HEK293T (cell line): ENCODE results near the gene TIMM17B.

Source experiments
- CTCF ChIA-PET: fragments of 350-600 bp; formaldehyde crosslinking; extraction: SDS; loops from one replicate; lab custom pipeline; 2021; ENCODE audit warnings: antibody characterized with exemption, inconsistent platforms; lab: Yijun Ruan, JAX
- POLR2A ChIA-PET: fragments of 350-600 bp; formaldehyde crosslinking; extraction: SDS; loops from one replicate; lab custom pipeline; 2020; ENCODE audit warnings: antibody characterized with exemption, inconsistent platforms; lab: Yijun Ruan, JAX
- DNase-seq: peaks from one replicate; pipeline ENCODE4 v3.0.0; 2012; ENCODE audit warnings: mixed read lengths; ENCODE audit errors: extremely low spot score
- ARNT ChIP-seq: fragments of 450-650 bp; IDR thresholded peaks from 2 replicates; pipeline ENCODE4 v1.6.1; 2017; ENCODE audit warnings: mild to moderate bottlenecking
- BHLHE40 ChIP-seq: fragments of 450-650 bp; IDR thresholded peaks from 2 replicates; pipeline ENCODE4 v1.6.1; 2016; ENCODE audit warnings: mild to moderate bottlenecking, moderate library complexity, borderline replicate concordance
- CTBP1 ChIP-seq: fragments of 450-650 bp; IDR thresholded peaks from 2 replicates; pipeline ENCODE4 v1.6.1; 2016; ENCODE audit warnings: borderline replicate concordance
- ELF4 ChIP-seq: fragments of 450-650 bp; IDR thresholded peaks from 2 replicates; pipeline ENCODE4 v1.6.1; 2017; ENCODE audit warnings: antibody characterized with exemption
- FOXA1 ChIP-seq: fragments of 450-650 bp; IDR thresholded peaks from 2 replicates; pipeline ENCODE4 v1.6.1; 2016; ENCODE audit warnings: mild to moderate bottlenecking
- FOXK2 ChIP-seq: fragments of 450-650 bp; IDR thresholded peaks from 2 replicates; pipeline ENCODE4 v1.6.1; 2016; ENCODE audit warnings: mild to moderate bottlenecking
- FOXM1 ChIP-seq: fragments of 450-650 bp; IDR thresholded peaks from 2 replicates; pipeline ENCODE4 v1.6.1; 2017; ENCODE audit warnings: mild to moderate bottlenecking, borderline replicate concordance
- HDGF ChIP-seq: fragments of 450-650 bp; IDR thresholded peaks from 2 replicates; pipeline ENCODE4 v1.6.1; 2017; ENCODE audit warnings: antibody characterized with exemption, borderline replicate concordance
- L3MBTL2 ChIP-seq: fragments of 450-650 bp; conservative IDR thresholded peaks from 2 replicates; pipeline ENCODE4 v1.6.1; 2016; ENCODE audit warnings: mild to moderate bottlenecking
- LEF1 ChIP-seq: fragments of 450-650 bp; IDR thresholded peaks from 2 replicates; pipeline ENCODE4 v1.6.1; 2017; ENCODE audit warnings: mild to moderate bottlenecking, borderline replicate concordance
- NFRKB ChIP-seq: fragments of 450-650 bp; IDR thresholded peaks from 2 replicates; pipeline ENCODE4 v1.6.1; 2016; ENCODE audit warnings: mild to moderate bottlenecking, moderate library complexity
- SP1 ChIP-seq: fragments of 450-650 bp; IDR thresholded peaks from 2 replicates; pipeline ENCODE4 v1.6.1; 2017
- SUZ12 ChIP-seq: fragments of 450-650 bp; IDR thresholded peaks from 2 replicates; pipeline ENCODE4 v1.6.1; 2016; ENCODE audit warnings: mild to moderate bottlenecking
- TARDBP ChIP-seq: fragments of 450-650 bp; IDR thresholded peaks from 2 replicates; pipeline ENCODE4 v1.6.1; 2016
- ZNF384 ChIP-seq: fragments of 450-650 bp; IDR thresholded peaks from 2 replicates; pipeline ENCODE4 v1.6.1; 2016
- TF ChIP-seq, protein P1 (sequence below): fragments of 450-650 bp; IDR thresholded peaks from 2 replicates; pipeline ENCODE4 v1.6.1; 2016

Gene TIMM17B

DNA sequence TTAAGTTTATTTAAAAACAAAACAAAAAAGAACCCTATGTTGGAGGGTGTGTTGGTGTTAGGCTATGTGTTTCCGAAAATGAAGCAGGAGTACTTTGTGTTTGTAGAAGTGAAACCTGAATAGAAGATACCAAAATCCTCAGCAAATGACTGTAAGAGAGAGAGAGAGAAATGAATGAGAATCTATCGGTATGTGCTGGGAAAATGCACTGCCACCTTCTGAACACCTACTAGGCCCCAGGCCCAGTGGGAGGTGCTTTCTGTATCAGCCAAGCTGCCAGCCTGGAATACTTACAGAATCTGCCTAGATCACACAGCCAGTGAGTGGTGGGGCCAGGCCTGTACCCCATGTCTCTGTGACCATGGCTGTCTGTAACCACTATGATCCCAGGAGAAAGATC is 36.2 kb upstream of the TIMM17B start:
- no peak for DNase-seq
- CTCF ChIA-PET, result interaction anchor here (0.6 kb wide), 1 partner anchor 1612 kb away, joined by 4 read pairs; no protein-coding TSS in a partner anchor
- no peak for TF ChIP-seq L3MBTL2
- POLR2A ChIA-PET, result no interaction called here

DNA sequence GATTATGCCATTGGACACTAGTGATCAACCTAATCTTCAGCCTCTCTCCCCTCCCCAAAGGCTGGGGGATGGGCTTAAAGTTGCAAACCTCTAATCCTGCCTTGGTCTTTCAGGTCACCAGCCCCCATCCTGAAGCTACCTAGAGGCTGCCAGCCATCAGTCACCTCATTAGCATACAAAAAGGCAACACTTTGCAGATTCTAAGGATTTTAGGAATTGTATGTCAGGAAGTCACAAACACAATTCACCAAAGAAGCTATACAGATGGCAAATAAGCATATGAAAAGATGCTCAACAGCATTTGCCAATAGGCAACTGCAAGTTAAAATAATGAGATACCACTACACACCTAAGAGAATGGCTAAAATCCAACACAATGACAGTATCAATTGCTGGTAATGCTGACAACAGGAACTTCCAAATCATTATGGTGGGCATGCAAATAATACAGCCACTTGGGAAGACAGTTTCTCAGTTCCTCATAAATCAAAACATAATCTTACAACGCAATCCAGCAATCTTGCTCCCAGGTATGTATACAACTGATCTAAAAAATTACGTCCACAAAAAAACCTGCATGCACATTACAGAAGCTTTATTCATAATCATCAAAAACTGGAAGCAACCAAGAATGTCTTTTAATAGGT is 30.3 kb upstream of the TIMM17B start:
- POLR2A ChIA-PET, result interaction anchor here (1.0 kb wide), 1 partner anchor 30 kb away, joined by 3 read pairs; no protein-coding TSS in a partner anchor
- no peak for DNase-seq
- no peak for TF ChIP-seq TARDBP
- TF ChIP-seq NFRKB, result no peak
- TF ChIP-seq LEF1, result no peak
- TF ChIP-seq CTBP1, result no peak
- no peak for TF ChIP-seq L3MBTL2
- no peak for TF ChIP-seq SP1
- no peak for TF ChIP-seq SUZ12
- TF ChIP-seq ELF4, result no peak
- TF ChIP-seq HDGF, result no peak
- no peak for TF ChIP-seq BHLHE40
- no peak for TF ChIP-seq FOXA1
- no peak for TF ChIP-seq FOXM1
- no peak for TF ChIP-seq FOXK2
- TF ChIP-seq ARNT, result no peak
- no peak for TF ChIP-seq ZNF384
- TF ChIP-seq, protein P1, sequence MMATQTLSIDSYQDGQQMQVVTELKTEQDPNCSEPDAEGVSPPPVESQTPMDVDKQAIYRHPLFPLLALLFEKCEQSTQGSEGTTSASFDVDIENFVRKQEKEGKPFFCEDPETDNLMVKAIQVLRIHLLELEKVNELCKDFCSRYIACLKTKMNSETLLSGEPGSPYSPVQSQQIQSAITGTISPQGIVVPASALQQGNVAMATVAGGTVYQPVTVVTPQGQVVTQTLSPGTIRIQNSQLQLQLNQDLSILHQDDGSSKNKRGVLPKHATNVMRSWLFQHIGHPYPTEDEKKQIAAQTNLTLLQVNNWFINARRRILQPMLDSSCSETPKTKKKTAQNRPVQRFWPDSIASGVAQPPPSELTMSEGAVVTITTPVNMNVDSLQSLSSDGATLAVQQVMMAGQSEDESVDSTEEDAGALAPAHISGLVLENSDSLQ, result no peak
- CTCF ChIA-PET, result interaction anchor here (0.6 to 0.8 kb wide), 2 partner anchors 74 to 1198 kb away, joined by 3 to 4 read pairs; partner anchors contain the start of gene GRIPAP1

DNA sequence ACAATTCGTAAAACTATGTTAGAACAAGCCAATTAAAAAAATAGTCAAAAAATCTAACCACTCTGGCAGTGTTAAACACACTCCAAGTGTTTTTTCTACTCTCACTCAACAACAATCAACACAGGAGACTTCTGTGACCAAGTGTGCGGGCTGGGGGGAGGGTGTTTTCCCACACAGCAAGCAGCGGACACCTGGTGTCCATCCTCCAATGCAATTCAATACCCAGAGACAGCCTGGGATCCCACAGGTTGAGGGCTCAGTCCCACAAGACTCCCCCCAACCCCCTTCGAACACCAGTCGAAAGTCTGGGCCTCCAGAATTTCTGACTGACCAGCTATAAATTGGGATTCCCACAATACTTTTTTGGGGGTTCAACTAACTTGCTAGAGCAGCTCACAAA is 29.6 kb upstream of the TIMM17B start:
- DNase-seq, result no peak
- ChIA-PET POLR2A (interaction anchor here (1.0 kb wide), 1 partner anchor 31 kb away, joined by 3 read pairs; no protein-coding TSS in a partner anchor), CTCF (interaction anchor here (0.6 to 0.8 kb wide), 2 partner anchors 75 to 1197 kb away, joined by 3 to 4 read pairs; partner anchors contain the start of gene GRIPAP1)
- TF ChIP-seq FOXM1 (no peak), FOXK2 (no peak), FOXA1 (no peak), L3MBTL2 (no peak)
- TF ChIP-seq, protein P1, result no peak

DNA sequence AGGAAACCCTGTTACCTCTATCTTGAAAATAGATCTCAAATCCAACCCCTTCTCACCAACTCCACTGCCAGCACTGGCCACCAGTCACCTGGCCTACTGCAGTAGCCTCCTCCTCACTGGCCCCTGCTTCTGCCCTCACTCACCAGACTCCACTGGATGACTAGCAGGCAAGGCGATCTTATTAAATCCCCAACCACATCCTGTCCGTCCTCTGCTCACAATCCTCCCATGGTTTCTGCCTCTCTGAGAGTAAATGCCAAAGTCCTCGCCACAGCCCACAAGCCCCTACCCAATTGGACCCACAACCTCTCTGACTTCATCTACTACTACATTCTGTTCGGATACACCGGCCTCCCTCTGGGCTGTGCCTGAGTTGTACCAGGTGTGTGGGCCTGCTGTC is 26.7 kb upstream of the TIMM17B start:
- no peak for TF ChIP-seq BHLHE40
- no peak for TF ChIP-seq NFRKB
- TF ChIP-seq HDGF, result no peak
- no peak for TF ChIP-seq SP1
- TF ChIP-seq ELF4, result no peak
- TF ChIP-seq L3MBTL2, result no peak
- TF ChIP-seq CTBP1, result no peak
- TF ChIP-seq ZNF384, result no peak
- no peak for TF ChIP-seq ARNT
- TF ChIP-seq FOXM1, result no peak
- no peak for TF ChIP-seq TARDBP
- TF ChIP-seq, protein P1, result no peak
- no peak for TF ChIP-seq SUZ12
- TF ChIP-seq LEF1, result no peak
- TF ChIP-seq FOXA1, result no peak
- no peak for TF ChIP-seq FOXK2
- ChIA-PET POLR2A (no interaction called here), CTCF (no interaction called here)
- DNase-seq, result no peak

DNA sequence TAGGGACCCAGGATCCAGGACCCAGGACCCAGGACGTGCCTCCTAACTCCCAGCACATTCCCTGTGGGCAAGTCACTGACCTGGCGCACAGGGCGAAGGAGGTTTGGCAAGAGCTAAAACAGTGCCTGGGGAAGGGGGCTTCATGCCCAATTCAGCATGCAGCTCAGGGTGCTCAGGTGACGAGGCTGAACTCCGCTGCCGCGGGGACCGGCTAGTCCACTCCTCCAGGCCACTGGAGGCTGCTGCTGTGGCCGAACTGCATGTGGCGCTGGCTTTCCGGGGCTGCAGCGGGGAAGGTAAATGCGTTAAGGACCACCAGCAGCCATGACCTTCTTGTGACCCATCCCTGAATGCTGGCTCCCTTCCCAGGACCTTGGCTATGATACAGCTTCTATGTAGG is 26.2 kb upstream of the TIMM17B start:
- TF ChIP-seq TARDBP (no peak), SP1 (no peak), L3MBTL2 (no peak), FOXK2 (no peak), LEF1 (no peak), ZNF384 (no peak), ARNT (no peak), CTBP1 (no peak), NFRKB (no peak), SUZ12 (no peak)
- TF ChIP-seq, protein P1, result no peak
- POLR2A ChIA-PET, result no interaction called here
- CTCF ChIA-PET, result no interaction called here
- no peak for DNase-seq

DNA sequence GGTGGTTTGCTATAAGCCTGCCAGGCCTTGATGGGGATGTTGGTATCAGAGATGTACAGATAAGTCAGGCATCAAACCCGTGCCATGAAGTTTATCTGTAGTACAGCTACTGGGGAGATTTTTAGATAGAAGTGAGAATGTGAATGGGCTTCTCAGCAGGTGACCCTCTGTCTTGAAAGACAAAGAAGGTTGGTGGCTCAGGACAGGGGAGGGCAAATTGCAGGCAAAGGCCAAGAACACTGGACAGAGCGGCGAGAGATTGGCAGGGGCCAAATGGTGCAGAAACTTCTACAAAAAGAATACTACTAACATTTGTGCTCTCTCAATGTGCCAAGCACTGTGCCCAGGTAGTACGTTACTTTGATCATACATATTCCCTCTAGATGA is 23.1 kb upstream of the TIMM17B start:
- DNase-seq, result no peak
- ChIA-PET CTCF (interaction anchor here (0.6 kb wide), 1 partner anchor 72 kb away, joined by 4 read pairs; no protein-coding TSS in a partner anchor), POLR2A (interaction anchor here (1.0 to 1.7 kb wide), 2 partner anchors 23 to 183 kb away, joined by 4 to 6 read pairs; partner anchors contain the start of genes PQBP1 and TIMM17B)
- no peak for TF ChIP-seq BHLHE40
- no peak for TF ChIP-seq FOXA1
- no peak for TF ChIP-seq FOXK2
- no peak for TF ChIP-seq CTBP1
- TF ChIP-seq TARDBP, result no peak
- TF ChIP-seq, protein P1, result no peak
- TF ChIP-seq LEF1, result no peak
- no peak for TF ChIP-seq HDGF
- TF ChIP-seq FOXM1, result no peak
- no peak for TF ChIP-seq SP1
- TF ChIP-seq NFRKB, result no peak
- no peak for TF ChIP-seq ELF4
- TF ChIP-seq ARNT, result no peak
- TF ChIP-seq ZNF384, result no peak
- no peak for TF ChIP-seq L3MBTL2
- TF ChIP-seq SUZ12, result no peak
